Testis (tissue), 5 donors: ENCODE data around the gene PRCP. TPM values are rescaled to one million over a fixed set of nuclear protein-coding genes. Genes with fewer than 3 reads are reported as not detected.
"Not testable (repeated sequence)": the region's sequence is repeated elsewhere in the genome, so short reads cannot be mapped to it uniquely, and the experiment has no call there.

Experiments used
- DNase-seq: peaks from one replicate; pipeline ENCODE4 v3.0.0-alpha.2; 2019
- H3K27ac ChIP-seq, 2 donors: fragments of 200-600 bp; sonication (generic); one replicate each; pipeline ENCODE4 v1.5.1; 2019
- H3K27me3 ChIP-seq: fragments of 200-600 bp; sonication (generic); one replicate; pipeline ENCODE4 v1.5.1; 2019
- H3K36me3 ChIP-seq: fragments of 200-600 bp; sonication (generic); one replicate; pipeline ENCODE4 v1.5.1; 2017; ENCODE audit warnings: low read depth; ENCODE audit errors: missing control alignments
- H3K4me1 ChIP-seq: fragments of 200-600 bp; sonication (generic); one replicate; pipeline ENCODE4 v1.5.1; 2019
- H3K4me3 ChIP-seq, 2 donors: fragments of 200-600 bp; sonication (generic); one replicate each; pipeline ENCODE4 v1.5.1; 2017 to 2019
- H3K9me3 ChIP-seq: fragments of 200-600 bp; sonication (generic); one replicate; pipeline ENCODE4 v1.5.1; 2017
- CTCF ChIP-seq, 3 experiments: fragments of 450-650 bp in 2 of 3; fragments of 200-600 bp in 1 of 3; sonication (generic) in 1 of 3; IDR thresholded peaks; one replicate each; pipeline ENCODE4 v1.5.1; 2016 to 2019; ENCODE audit warnings: antibody characterized with exemption in 3 of 3, mild to moderate bottlenecking in 2 of 3, moderate library complexity in 1 of 3
- POLR2A ChIP-seq: fragments of 450-650 bp; IDR thresholded peaks from one replicate; pipeline ENCODE4 v1.6.1; 2017; ENCODE audit warnings: antibody characterized with exemption, mild to moderate bottlenecking, moderate library complexity
- WGBS, 2 donors: methylation state at CpG; one replicate each; pipeline ENCODE4 v1.1.5; 2018; 5-methylcytosine and 5-hydroxymethylcytosine counted together
- intact Hi-C: fragments of 100-400 bp; cut with DNase I; formaldehyde crosslinking; loops from one replicate; pipeline ENCODE4 v1.15.1; 2023; ENCODE audit warnings: low total_unique reads
- long read RNA-seq, 2 donors: transcript quantifications; one replicate each; lab custom pipeline, GENCODE V29; 2026
- polyA plus RNA-seq: library from polyadenylated mRNA; stranded (reverse); fragments of 350-450 nt; fragmentation: Illumina TruSeq; extraction: RNeasy Lipid Tissue Mini Kit (QIAGEN cat#74804); gene quantifications from one replicate; pipeline ENCODE4 v1.2.3, GENCODE V29; 2014; ENCODE audit warnings: low read depth, low replicate concordance; ENCODE audit not compliant: insufficient read depth
- total RNA-seq, 2 donors: library from RNA; depleted of rRNA; stranded (reverse); fragments of >200 nt; gene quantifications; one replicate each; pipeline ENCODE4 v1.2.3, GENCODE V29; 2016

PRCP gene
- total RNA-seq = 10 to 100 TPM; 41.3 to 46.9 TPM
- 118 TPM for polyA plus RNA-seq
- long read RNA-seq, donor 1, full-length matches to known transcripts = 44 of 51 reads
- long read RNA-seq, donor 1, partial matches to known transcripts = 7 of 51 reads
- long read RNA-seq, donor 1, other reads (novel, unspliced or antisense) = 0 of 51 reads
- long read RNA-seq, donor 2, full-length matches to known transcripts = 38 of 38 reads
- long read RNA-seq, donor 2, partial matches to known transcripts = 0 of 38 reads
- long read RNA-seq, donor 2, other reads (novel, unspliced or antisense) = 0 of 38 reads

DNA sequence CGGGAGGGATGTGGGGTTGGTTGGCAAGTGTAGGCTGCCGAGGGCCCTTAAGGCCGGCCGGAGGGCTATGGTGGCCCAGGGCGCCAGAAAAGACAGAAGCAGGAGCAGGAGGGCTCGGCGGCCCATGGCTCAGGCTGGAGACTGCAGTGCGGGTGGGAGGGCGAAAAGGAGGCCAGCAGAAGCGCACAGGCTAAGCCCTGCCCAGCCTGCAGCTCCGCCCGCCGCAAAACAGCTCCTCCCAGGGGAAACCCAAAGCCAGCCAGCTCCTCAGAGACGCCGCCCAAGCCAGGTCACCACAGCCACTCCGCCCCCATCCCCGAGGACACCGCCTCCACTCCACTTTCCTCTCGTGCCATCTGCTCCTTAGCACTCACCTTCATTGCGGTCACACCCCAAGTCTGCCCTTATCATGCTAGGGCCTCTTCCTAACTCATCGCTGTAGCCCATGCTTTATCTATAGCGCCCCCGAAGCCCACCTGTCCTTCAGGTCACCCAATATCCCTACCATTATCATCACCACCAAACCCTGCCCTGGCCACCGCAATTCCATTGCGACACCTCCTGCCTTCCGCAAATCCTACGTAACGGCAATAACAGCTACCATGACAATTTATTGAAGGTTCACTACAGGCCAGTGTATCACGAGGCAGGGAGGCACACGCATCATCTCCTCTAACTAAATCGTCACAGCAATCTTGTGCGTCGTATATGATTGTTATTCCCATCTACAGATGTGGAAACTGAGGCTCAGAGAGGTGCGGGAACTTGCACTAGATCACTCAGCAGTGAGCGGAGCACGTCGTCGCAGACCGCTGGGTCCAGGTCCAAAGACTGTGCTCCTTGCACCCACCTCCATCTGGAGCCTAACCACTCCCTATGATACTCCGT lies at the start of gene PRCP:
TSS of gene PRCP (minus strand) at position 154 of the 888 bp plus-strand sequence. CDS start at position 126, 28 bp downstream.
- peaks cover 9% of the 10 kb centered on the region for H3K4me1 ChIP-seq
- no peaks in the 10 kb centered on the region for H3K36me3 ChIP-seq
- intact Hi-C loops = loop anchor here (10.0 kb wide), 2 partner anchors 174 to 294 kb away; partner anchors contain the start of genes ANKRD42 and RAB30
- TF ChIP-seq POLR2A (peak; percentile 48), CTCF (IDR thresholded peaks at IDR 0.05) (no peak)
- H3K9me3 ChIP-seq = no peaks in the 10 kb centered on the region
- WGBS, 2 donors = 0% methylated on average over 37 to 40 of the region's 40 CpGs
- peak within 1 kb of the TSS; percentile 94 to 95 for H3K27ac ChIP-seq
- peak within 1 kb of the TSS; percentile 78 to 90 for H3K4me3 ChIP-seq
- no peaks in the 10 kb centered on the region for H3K27me3 ChIP-seq
- peak; percentile 95 for DNase-seq

GRCh38 chr11:82949352-82949751 lies 49.1 kb upstream of the PRCP start:
- no peak for DNase-seq
- TF ChIP-seq POLR2A (no peak), CTCF (IDR thresholded peaks at IDR 0.05) (no peak)
- Histone ChIP-seq H3K4me3 (no peak overlapping the region), H3K36me3 (no peaks in the 10 kb centered on the region), H3K4me1 (no peaks in the 10 kb centered on the region), H3K9me3 (no peaks in the 10 kb centered on the region), H3K27ac (no peak overlapping the region), H3K27me3 (no peaks in the 10 kb centered on the region)
- intact Hi-C loops = no loop called here

DNA sequence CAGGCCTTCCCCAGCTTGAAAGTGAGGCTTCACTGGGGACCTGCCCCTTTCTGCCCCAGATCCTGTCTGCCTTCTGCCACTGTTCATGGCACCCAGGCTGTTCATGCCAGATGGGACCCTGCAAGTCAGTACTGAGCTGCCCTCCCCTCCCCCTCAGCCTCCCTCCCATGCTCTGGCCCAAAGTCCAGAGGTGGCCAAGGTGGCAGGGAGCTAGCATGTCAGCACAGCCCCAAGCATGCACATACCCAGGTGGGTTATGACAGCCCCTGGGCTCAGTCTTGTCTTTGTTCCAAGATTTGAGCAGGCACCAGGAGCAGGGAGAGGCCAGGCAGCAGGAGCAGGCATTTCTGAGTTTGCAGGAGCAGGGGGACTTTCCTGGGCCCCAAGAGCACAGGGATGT lies 45.5 kb upstream of the PRCP start:
- no peaks in the 10 kb centered on the region for H3K36me3 ChIP-seq
- DNase-seq = no peak
- H3K9me3 ChIP-seq = no peaks in the 10 kb centered on the region
- TF ChIP-seq CTCF (IDR thresholded peaks at IDR 0.05) (no peak), POLR2A (no peak)
- no peak overlapping the region for H3K27ac ChIP-seq
- H3K27me3 ChIP-seq = no peaks in the 10 kb centered on the region
- H3K4me3 ChIP-seq = no peak overlapping the region
- intact Hi-C loops = no loop called here
- H3K4me1 ChIP-seq = no peaks in the 10 kb centered on the region

DNA sequence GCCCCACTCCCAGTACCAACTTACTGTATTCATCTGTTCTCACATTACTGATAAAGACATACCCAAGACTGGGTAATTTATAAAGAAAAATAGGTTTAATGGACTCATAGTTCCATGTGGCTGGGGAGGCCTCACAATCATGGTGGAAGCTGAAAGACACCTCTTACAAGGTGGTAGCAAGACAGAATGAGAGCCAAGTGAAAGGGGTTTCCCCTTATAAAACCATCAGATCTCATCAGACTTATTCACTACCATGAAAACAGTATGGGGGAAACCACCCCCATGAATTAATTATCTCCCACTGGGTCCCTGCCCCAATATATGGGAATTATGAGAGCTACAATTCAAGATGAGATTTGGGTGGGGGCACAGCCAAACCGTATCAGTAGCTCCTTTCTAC lies 44.8 kb upstream of the PRCP start:
- WGBS, 2 donors = 74 to 82% methylated on average over 1 of the region's 1 CpG
- H3K36me3 ChIP-seq, intact Hi-C loops, H3K27me3 ChIP-seq, DNase-seq, H3K4me1 ChIP-seq, H3K27ac ChIP-seq, H3K4me3 ChIP-seq, H3K9me3 ChIP-seq: not testable (repeated sequence)

- DNase-seq = no peak
- Histone ChIP-seq H3K9me3 (no peaks in the 10 kb centered on the region), H3K36me3 (no peaks in the 10 kb centered on the region), H3K4me1 (no peaks in the 10 kb centered on the region), H3K27ac (no peak overlapping the region), H3K27me3 (no peaks in the 10 kb centered on the region), H3K4me3 (no peak overlapping the region)
- TF ChIP-seq CTCF (IDR thresholded peaks at IDR 0.05) (no peak), POLR2A (no peak)
- WGBS, 2 donors = 90 to 93% methylated on average over 2 of the region's 2 CpGs
- intact Hi-C loops = no loop called here
Measured at GRCh38 chr11:82944198-82944597, 44.0 kb upstream of the PRCP start.

DNA sequence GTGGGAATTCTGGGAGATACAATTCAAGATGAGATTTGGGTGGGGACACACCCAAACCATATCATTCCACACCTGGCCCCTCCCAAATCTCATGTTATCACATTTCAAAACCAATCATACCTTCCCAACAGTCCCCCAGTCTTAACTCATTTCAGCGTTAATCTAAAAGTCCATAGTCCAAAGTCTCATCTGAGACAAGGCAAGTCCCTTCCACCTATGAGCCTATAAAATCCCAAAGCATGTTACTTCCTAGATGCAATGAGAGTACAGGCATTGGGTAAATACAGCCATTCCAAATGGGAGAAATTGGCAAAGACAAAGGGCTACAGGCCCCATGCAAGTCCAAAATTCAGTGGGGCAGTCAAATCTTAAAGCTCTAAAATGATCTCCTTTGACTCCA lies 43.2 kb upstream of the PRCP start:
- H3K9me3 ChIP-seq, H3K36me3 ChIP-seq, H3K27me3 ChIP-seq, H3K27ac ChIP-seq, intact Hi-C loops, H3K4me1 ChIP-seq, H3K4me3 ChIP-seq, DNase-seq: not testable (repeated sequence)
- 94 to 96% methylated on average over 1 of the region's 1 CpG for WGBS, 2 donors
